ENCODE measurements around the gene VILL. TPM values are rescaled to one million over a fixed set of nuclear protein-coding genes. Genes with fewer than 3 reads are reported as not detected.
"Not testable (repeated sequence)": the region's sequence is repeated elsewhere in the genome, so short reads cannot be mapped to it uniquely, and the experiment has no call there.

Gene VILL
- total and polyA plus RNA-seq, 2 donors (not counting 1 experiment from before 2014, with no cell fraction given): 2.0 to 9.4 TPM

GRCh38 chr3:37986479-37987314 lies 3.9 kb upstream of the VILL start:
- TF ChIP-seq CTCF (conservative IDR thresholded peaks at IDR 0.05 in 1 of 2, IDR thresholded peaks at IDR 0.05 in 1 of 2; ENCODE audit: low read depth in 1 of 2, low read length in 2 of 2) (no peak), EZH2 (IDR thresholded peaks at IDR 0.05; ENCODE audit: low read length, missing control alignments) (no peak)
- Histone ChIP-seq H3K79me2 (ENCODE audit: control insufficient read depth, insufficient read depth, low read length) (no peaks in the 10 kb centered on the region), H2AFZ (ENCODE audit: low read length) (no peak overlapping the region), H3K27me3 (ENCODE audit: control insufficient read depth, insufficient read depth, low read length) (no peaks in the 10 kb centered on the region), H3K27ac (ENCODE audit: insufficient read depth, low read length) (no peak overlapping the region), H3K4me3 (replicated peaks in 1 of 4; ENCODE audit: control extremely low read depth in 1 of 4, insufficient read depth in 1 of 4, low read depth in 3 of 4, low read length in 4 of 4) (no peak overlapping the region), H3K4me2 (ENCODE audit: extremely low read depth, insufficient read depth, low read length) (no peak overlapping the region), H3K36me3 (ENCODE audit: control insufficient read depth, insufficient read depth, low read length) (peaks cover 1% of the 10 kb centered on the region), H3K4me1 (ENCODE audit: control insufficient read depth, extremely low read depth, insufficient read depth, low read length) (no peaks in the 10 kb centered on the region), H3K9me3 (ENCODE audit: control insufficient read depth, insufficient read depth, low read depth, low read length) (no peaks in the 10 kb centered on the region), H3K9ac (ENCODE audit: insufficient read depth, low read length) (no peak overlapping the region), H4K20me1 (ENCODE audit: control insufficient read depth, extremely low read depth, insufficient read depth, low read length) (no peaks in the 10 kb centered on the region)
- DNase-seq (ENCODE audit: low read depth in 2 of 2): no peak

GRCh38 chr3:37987315-37987697 lies 3.3 kb upstream of the VILL start:
- no peak for TF ChIP-seq EZH2 (IDR thresholded peaks at IDR 0.05; ENCODE audit: low read length, missing control alignments)
- no peak for TF ChIP-seq CTCF (conservative IDR thresholded peaks at IDR 0.05 in 1 of 2, IDR thresholded peaks at IDR 0.05 in 1 of 2; ENCODE audit: low read depth in 1 of 2, low read length in 2 of 2)
- H3K9me3 ChIP-seq (ENCODE audit: control insufficient read depth, insufficient read depth, low read depth, low read length): no peaks in the 10 kb centered on the region
- H2AFZ ChIP-seq (ENCODE audit: low read length): no peak overlapping the region
- no peaks in the 10 kb centered on the region for H3K27me3 ChIP-seq (ENCODE audit: control insufficient read depth, insufficient read depth, low read length)
- no peak overlapping the region for H3K27ac ChIP-seq (ENCODE audit: insufficient read depth, low read length)
- H3K79me2 ChIP-seq (ENCODE audit: control insufficient read depth, insufficient read depth, low read length): no peaks in the 10 kb centered on the region
- H3K4me2 ChIP-seq (ENCODE audit: extremely low read depth, insufficient read depth, low read length): no peak overlapping the region
- no peaks in the 10 kb centered on the region for H3K4me1 ChIP-seq (ENCODE audit: control insufficient read depth, extremely low read depth, insufficient read depth, low read length)
- peaks cover 1% of the 10 kb centered on the region for H3K36me3 ChIP-seq (ENCODE audit: control insufficient read depth, insufficient read depth, low read length)
- no peak overlapping the region for H3K9ac ChIP-seq (ENCODE audit: insufficient read depth, low read length)
- no peaks in the 10 kb centered on the region for H4K20me1 ChIP-seq (ENCODE audit: control insufficient read depth, extremely low read depth, insufficient read depth, low read length)
- no peak for DNase-seq (ENCODE audit: low read depth in 2 of 2)
- H3K4me3 ChIP-seq (replicated peaks in 1 of 4; ENCODE audit: control extremely low read depth in 1 of 4, insufficient read depth in 1 of 4, low read depth in 3 of 4, low read length in 4 of 4): no peak overlapping the region

GRCh38 chr3:37987751-37988179 lies 2.8 kb upstream of the VILL start:
- H3K9me3 ChIP-seq (ENCODE audit: control insufficient read depth, insufficient read depth, low read depth, low read length): no peaks in the 10 kb centered on the region
- H3K79me2 ChIP-seq (ENCODE audit: control insufficient read depth, insufficient read depth, low read length): no peaks in the 10 kb centered on the region
- H3K4me3 ChIP-seq (replicated peaks in 1 of 4; ENCODE audit: control extremely low read depth in 1 of 4, insufficient read depth in 1 of 4, low read depth in 3 of 4, low read length in 4 of 4): no peak overlapping the region
- no peaks in the 10 kb centered on the region for H3K27me3 ChIP-seq (ENCODE audit: control insufficient read depth, insufficient read depth, low read length)
- H3K36me3 ChIP-seq (ENCODE audit: control insufficient read depth, insufficient read depth, low read length): no peaks in the 10 kb centered on the region
- no peaks in the 10 kb centered on the region for H3K4me1 ChIP-seq (ENCODE audit: control insufficient read depth, extremely low read depth, insufficient read depth, low read length)
- H2AFZ ChIP-seq (ENCODE audit: low read length): no peak overlapping the region
- H4K20me1 ChIP-seq (ENCODE audit: control insufficient read depth, extremely low read depth, insufficient read depth, low read length): no peaks in the 10 kb centered on the region
- DNase-seq (ENCODE audit: low read depth in 2 of 2): no peak
- no peak overlapping the region for H3K4me2 ChIP-seq (ENCODE audit: extremely low read depth, insufficient read depth, low read length)
- TF ChIP-seq CTCF (conservative IDR thresholded peaks at IDR 0.05 in 1 of 2, IDR thresholded peaks at IDR 0.05 in 1 of 2; ENCODE audit: low read depth in 1 of 2, low read length in 2 of 2) (no peak), EZH2 (IDR thresholded peaks at IDR 0.05; ENCODE audit: low read length, missing control alignments) (no peak)
- no peak overlapping the region for H3K27ac ChIP-seq (ENCODE audit: insufficient read depth, low read length)
- H3K9ac ChIP-seq (ENCODE audit: insufficient read depth, low read length): no peak overlapping the region

DNA sequence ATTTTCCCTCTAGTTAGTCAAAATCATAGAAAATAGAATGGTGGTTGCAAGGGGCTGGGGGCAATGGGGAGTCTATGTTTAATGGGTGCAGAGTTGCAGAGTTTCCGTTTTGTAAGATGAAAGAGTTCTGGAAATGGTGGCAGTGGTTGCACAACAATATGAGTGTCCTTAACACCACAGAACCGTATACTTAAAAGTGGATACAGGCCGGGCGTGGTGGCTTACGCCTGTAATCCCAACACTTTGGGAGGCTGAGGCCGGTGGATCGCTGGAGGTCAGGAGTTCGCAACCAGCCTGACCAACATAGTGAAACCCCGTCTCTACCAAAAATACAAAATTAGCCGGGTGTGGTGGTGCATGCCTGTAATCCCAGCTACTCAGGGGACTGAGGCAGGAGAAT lies 2.2 kb upstream of the VILL start:
- not testable (repeated sequence) for H3K9me3 ChIP-seq (ENCODE audit: control insufficient read depth, insufficient read depth, low read depth, low read length); H3K79me2 ChIP-seq (ENCODE audit: control insufficient read depth, insufficient read depth, low read length); H2AFZ ChIP-seq (ENCODE audit: low read length); H3K4me2 ChIP-seq (ENCODE audit: extremely low read depth, insufficient read depth, low read length); H3K27me3 ChIP-seq (ENCODE audit: control insufficient read depth, insufficient read depth, low read length); H3K4me3 ChIP-seq (replicated peaks in 1 of 4; ENCODE audit: control extremely low read depth in 1 of 4, insufficient read depth in 1 of 4, low read depth in 3 of 4, low read length in 4 of 4); DNase-seq (ENCODE audit: low read depth in 2 of 2); H4K20me1 ChIP-seq (ENCODE audit: control insufficient read depth, extremely low read depth, insufficient read depth, low read length); H3K4me1 ChIP-seq (ENCODE audit: control insufficient read depth, extremely low read depth, insufficient read depth, low read length); H3K27ac ChIP-seq (ENCODE audit: insufficient read depth, low read length); H3K36me3 ChIP-seq (ENCODE audit: control insufficient read depth, insufficient read depth, low read length); H3K9ac ChIP-seq (ENCODE audit: insufficient read depth, low read length)

All from fibroblast of lung (primary cell).